Trophoblast cell (in vitro differentiated cells and primary cell): ENCODE measurements around the gene IL20RA.

ENCODE experiments used
- DNase-seq, 2 donors: peaks; one replicate each; pipeline ENCODE4 v3.0.0-alpha.2; 2016
- H2AFZ ChIP-seq: 2 replicates; pipeline ENCODE4 v1.6.1; 2013; ENCODE audit warnings: low read length, moderate library complexity, mild to moderate bottlenecking; ENCODE audit not compliant: insufficient read depth, poor library complexity
- H2AK5ac ChIP-seq: 2 replicates; pipeline ENCODE4 v1.6.1; 2013; ENCODE audit warnings: mild to moderate bottlenecking, low read length
- H2BK120ac ChIP-seq: 2 replicates; pipeline ENCODE4 v1.6.1; 2013; ENCODE audit warnings: low read length, mild to moderate bottlenecking, moderate library complexity; ENCODE audit not compliant: insufficient read depth, poor library complexity
- H2BK12ac ChIP-seq: 2 replicates; pipeline ENCODE4 v1.6.1; 2013; ENCODE audit warnings: mild to moderate bottlenecking, low read length, moderate library complexity
- H2BK5ac ChIP-seq: 2 replicates; pipeline ENCODE4 v1.6.1; 2013; ENCODE audit warnings: low read length, low read depth, moderate library complexity, mild to moderate bottlenecking; ENCODE audit not compliant: poor library complexity
- H3K14ac ChIP-seq: 2 replicates; pipeline ENCODE4 v1.6.1; 2013; ENCODE audit warnings: mild to moderate bottlenecking, low read length
- H3K18ac ChIP-seq: 2 replicates; pipeline ENCODE4 v1.6.1; 2013; ENCODE audit warnings: mild to moderate bottlenecking, low read length
- H3K23ac ChIP-seq: 2 replicates; pipeline ENCODE4 v1.6.1; 2013; ENCODE audit warnings: low read length
- H3K27ac ChIP-seq: 2 replicates; pipeline ENCODE4 v1.5.1; 2013; ENCODE audit warnings: low read depth, mild to moderate bottlenecking, inconsistent platforms, low read length, moderate library complexity
- H3K27me3 ChIP-seq: 2 replicates; pipeline ENCODE4 v1.6.1; 2013; ENCODE audit warnings: inconsistent platforms, mild to moderate bottlenecking, low read length, moderate library complexity; ENCODE audit not compliant: insufficient read depth
- H3K36me3 ChIP-seq, 2 experiments: 1 replicate in 1 of 2; 2 replicates in 1 of 2; pipeline ENCODE4 v1.6.1; 2013; ENCODE audit warnings: low read length in 2 of 2, mild to moderate bottlenecking in 2 of 2, moderate library complexity in 1 of 2; ENCODE audit not compliant: insufficient read depth in 2 of 2, control insufficient read depth in 1 of 2
- H3K4ac ChIP-seq: 2 replicates; pipeline ENCODE4 v1.6.1; 2013; ENCODE audit warnings: low read depth, mild to moderate bottlenecking, low read length, moderate library complexity
- H3K4me1 ChIP-seq, 2 experiments: 1 replicate in 1 of 2; 2 replicates in 1 of 2; pipeline ENCODE4 v1.6.1; 2013; ENCODE audit warnings: low read length in 2 of 2, mild to moderate bottlenecking in 2 of 2, moderate library complexity in 1 of 2; ENCODE audit not compliant: insufficient read depth in 2 of 2, control insufficient read depth in 1 of 2
- H3K4me2 ChIP-seq: 2 replicates; pipeline ENCODE4 v1.6.1; 2013; ENCODE audit warnings: inconsistent platforms, mild to moderate bottlenecking, low read length, moderate library complexity
- H3K4me3 ChIP-seq: 2 replicates; pipeline ENCODE4 v1.5.1; 2013; ENCODE audit warnings: mild to moderate bottlenecking, low read depth, low read length, inconsistent platforms
- H3K79me1 ChIP-seq: one replicate; pipeline ENCODE4 v1.6.1; 2013; ENCODE audit warnings: low read length
- H3K79me2 ChIP-seq: 2 replicates; pipeline ENCODE4 v1.6.1; 2013; ENCODE audit warnings: low read length, mild to moderate bottlenecking; ENCODE audit not compliant: control insufficient read depth, insufficient read depth, poor library complexity
- H3K9ac ChIP-seq: 2 replicates; pipeline ENCODE4 v1.6.1; 2013; ENCODE audit warnings: mild to moderate bottlenecking, low read length
- H3K9me3 ChIP-seq: 2 replicates; pipeline ENCODE4 v1.6.1; 2013; ENCODE audit warnings: low read depth, mild to moderate bottlenecking, control low read depth, inconsistent platforms, low read length; ENCODE audit not compliant: insufficient read depth
- H4K12ac ChIP-seq: 2 replicates; pipeline ENCODE4 v1.6.1; 2013; ENCODE audit warnings: low read depth, mild to moderate bottlenecking, low read length, moderate library complexity
- H4K8ac ChIP-seq: 2 replicates; pipeline ENCODE4 v1.6.1; 2013; ENCODE audit warnings: low read depth, mild to moderate bottlenecking, low read length, moderate library complexity
- H4K91ac ChIP-seq: one replicate; pipeline ENCODE4 v1.6.1; 2013; ENCODE audit warnings: low read depth, mild to moderate bottlenecking, low read length, moderate library complexity
- WGBS: extraction: QIAGEN DNeasy Blood & Tissue Kit; methylation state at CpG from one replicate; pipeline ENCODE4 v1.1.7; 2013; ENCODE audit warnings: missing lambda C conversion rate; ENCODE audit not compliant: insufficient read length, insufficient coverage; ENCODE audit errors: extremely low coverage; 5-methylcytosine and 5-hydroxymethylcytosine counted together

Gene IL20RA

GRCh38 chr6:137024237-137024990 lies 20.4 kb downstream of the IL20RA start:
- no peak overlapping the region for H2BK12ac ChIP-seq
- no peak overlapping the region for H3K4me3 ChIP-seq
- no peak overlapping the region for H3K14ac ChIP-seq
- no peak overlapping the region for H3K27ac ChIP-seq
- no peak overlapping the region for H4K91ac ChIP-seq
- no peak overlapping the region for H4K12ac ChIP-seq
- no peak overlapping the region for H2AFZ ChIP-seq
- H3K27me3 ChIP-seq = no peaks in the 10 kb centered on the region
- H3K79me2 ChIP-seq = no peaks in the 10 kb centered on the region
- H3K9ac ChIP-seq = no peak overlapping the region
- no peaks in the 10 kb centered on the region for H3K4me1 ChIP-seq
- H3K4ac ChIP-seq = no peak overlapping the region
- H3K79me1 ChIP-seq = no peaks in the 10 kb centered on the region
- no peak overlapping the region for H3K23ac ChIP-seq
- no peaks in the 10 kb centered on the region for H3K36me3 ChIP-seq
- no peak for DNase-seq
- peaks cover 2% of the 10 kb centered on the region for H3K9me3 ChIP-seq
- no peak overlapping the region for H3K4me2 ChIP-seq
- H3K18ac ChIP-seq = no peak overlapping the region
- no peak overlapping the region for H2AK5ac ChIP-seq
- H2BK120ac ChIP-seq = no peak overlapping the region
- H4K8ac ChIP-seq = no peak overlapping the region
- H2BK5ac ChIP-seq = no peak overlapping the region
- WGBS = no CpG with 5 or more reads among the region's 3 CpGs

GRCh38 chr6:137020776-137021175 lies 24.0 kb downstream of the IL20RA start:
- Histone ChIP-seq H2AK5ac (no peak overlapping the region), H3K18ac (no peak overlapping the region), H2BK120ac (no peak overlapping the region), H2BK5ac (no peak overlapping the region), H4K12ac (no peak overlapping the region), H2BK12ac (no peak overlapping the region), H3K4me3 (no peak overlapping the region), H3K9me3 (peaks cover 2% of the 10 kb centered on the region), H2AFZ (no peak overlapping the region), H3K9ac (no peak overlapping the region), H3K4me2 (no peak overlapping the region), H3K36me3 (no peaks in the 10 kb centered on the region), H3K23ac (no peak overlapping the region), H3K79me1 (no peaks in the 10 kb centered on the region), H3K14ac (no peak overlapping the region), H3K4ac (no peak overlapping the region), H4K8ac (no peak overlapping the region), H4K91ac (no peak overlapping the region), H3K27me3 (no peaks in the 10 kb centered on the region), H3K27ac (no peak overlapping the region), H3K4me1 (no peaks in the 10 kb centered on the region), H3K79me2 (no peaks in the 10 kb centered on the region)
- DNase-seq = peak in 1 of 2 donors; percentile 53
- WGBS = no CpG with 5 or more reads among the region's 4 CpGs

- Histone ChIP-seq H3K79me2 (no peaks in the 10 kb centered on the region), H3K14ac (no peak overlapping the region), H2BK12ac (no peak overlapping the region), H3K36me3 (no peaks in the 10 kb centered on the region), H3K79me1 (no peaks in the 10 kb centered on the region), H2BK5ac (no peak overlapping the region), H3K27me3 (no peaks in the 10 kb centered on the region), H2AFZ (no peak overlapping the region), H3K4me1 (no peaks in the 10 kb centered on the region), H4K8ac (no peak overlapping the region), H3K9ac (no peak overlapping the region), H3K18ac (no peak overlapping the region), H3K27ac (no peak overlapping the region), H3K23ac (no peak overlapping the region), H3K4ac (no peak overlapping the region), H3K4me2 (no peak overlapping the region), H4K91ac (no peak overlapping the region), H3K9me3 (peaks cover 2% of the 10 kb centered on the region), H2AK5ac (no peak overlapping the region), H3K4me3 (no peak overlapping the region), H2BK120ac (no peak overlapping the region), H4K12ac (no peak overlapping the region)
- no CpG with 5 or more reads among the region's 4 CpGs for WGBS
- DNase-seq = no peak
These were observed 25.1 kb downstream of the IL20RA start for GRCh38 chr6:137019476-137020272.

- Histone ChIP-seq H3K79me1 (no peaks in the 10 kb centered on the region), H3K4me2 (no peak overlapping the region), H3K14ac (no peak overlapping the region), H4K8ac (no peak overlapping the region), H2BK12ac (no peak overlapping the region), H2BK120ac (no peak overlapping the region), H3K4me3 (no peak overlapping the region), H4K91ac (no peak overlapping the region), H3K23ac (no peak overlapping the region), H3K36me3 (no peaks in the 10 kb centered on the region), H3K4ac (no peak overlapping the region), H2AFZ (no peak overlapping the region), H3K9me3 (peaks cover 2% of the 10 kb centered on the region), H3K27me3 (no peaks in the 10 kb centered on the region), H2BK5ac (no peak overlapping the region), H3K9ac (no peak overlapping the region), H3K79me2 (no peaks in the 10 kb centered on the region), H3K27ac (no peak overlapping the region), H2AK5ac (no peak overlapping the region), H4K12ac (no peak overlapping the region), H3K18ac (no peak overlapping the region), H3K4me1 (no peaks in the 10 kb centered on the region)
- no CpG with 5 or more reads among the region's 3 CpGs for WGBS
- no peak for DNase-seq
These were observed 27.7 kb downstream of the IL20RA start for GRCh38 chr6:137017081-137017480.
